Caco-2 (cell line): ENCODE measurements around the gene GPRC6A. TPM values are rescaled to one million over a fixed set of nuclear protein-coding genes. Genes with fewer than 3 reads are reported as not detected.

Experiments used
- BruUV-seq: library from RNA; stranded (reverse); fragments of 400-500 nt; replicated peaks from 2 replicates; lab custom pipeline; 2021; lab: Mats Ljungman, UMichigan
- CTCF ChIA-PET: fragments of 300-600 bp; sonication (Branson Sonifier 250); formaldehyde crosslinking; loops from one replicate; lab custom pipeline; 2022; ENCODE audit warnings: antibody characterized with exemption; lab: Charles Lee
- POLR2A ChIA-PET: fragments of 300-600 bp; sonication (Branson Sonifier 250); formaldehyde crosslinking; loops from one replicate; lab custom pipeline; 2022; ENCODE audit warnings: antibody characterized with exemption; lab: Charles Lee
- DNase-seq, 2 experiments: peaks; one replicate each; pipeline versions ENCODE4 v3.0.0 to v3.0.0-alpha.2; 2020 to 2022
- H3K27me3 ChIP-seq: replicated peaks from 2 replicates; pipeline ENCODE4 v1.6.0; 2011; ENCODE audit warnings: low read length; ENCODE audit not compliant: control insufficient read depth, insufficient read depth
- H3K36me3 ChIP-seq: 2 replicates; pipeline ENCODE4 v1.5.1; 2011; ENCODE audit warnings: low read length; ENCODE audit not compliant: control insufficient read depth, insufficient read depth
- H3K4me1 ChIP-seq: fragments of 250-450 bp; sonication (Bioruptor Pico); 2 replicates; pipeline ENCODE4 v1.5.1; 2020; ENCODE audit warnings: mild to moderate bottlenecking
- H3K4me3 ChIP-seq: 2 replicates; pipeline ENCODE4 v1.5.1; 2011; ENCODE audit warnings: low read depth, mild to moderate bottlenecking, control low read depth, low read length
- H3K9me3 ChIP-seq: fragments of 250-450 bp; sonication (Bioruptor Pico); 2 replicates; pipeline ENCODE4 v1.5.1; 2020; ENCODE audit warnings: mild to moderate bottlenecking, moderate library complexity
- H3K27ac Mint-ChIP-seq: one replicate; pipeline ENCODE4 v1.8.0; 2022; ENCODE audit warnings: mixed read lengths; ENCODE audit not compliant: unreplicated experiment
- H3K27me3 Mint-ChIP-seq: one replicate; pipeline ENCODE4 v1.8.0; 2022; ENCODE audit warnings: mixed read lengths; ENCODE audit not compliant: insufficient read depth, unreplicated experiment
- H3K36me3 Mint-ChIP-seq: one replicate; pipeline ENCODE4 v1.8.0; 2022; ENCODE audit warnings: mild to moderate bottlenecking, mixed read lengths; ENCODE audit not compliant: insufficient read depth, unreplicated experiment
- H3K4me1 Mint-ChIP-seq: one replicate; pipeline ENCODE4 v1.8.0; 2022; ENCODE audit warnings: low read depth, mixed read lengths; ENCODE audit not compliant: unreplicated experiment
- H3K4me3 Mint-ChIP-seq: one replicate; pipeline ENCODE4 v1.8.0; 2022; ENCODE audit warnings: mild to moderate bottlenecking, moderate library complexity, mixed read lengths; ENCODE audit not compliant: unreplicated experiment
- H3K9me3 Mint-ChIP-seq: one replicate; pipeline ENCODE4 v1.8.0; 2022; ENCODE audit warnings: mixed read lengths; ENCODE audit not compliant: unreplicated experiment
- intact Hi-C: fragments of 100-400 bp; cut with micrococcal nuclease; formaldehyde crosslinking; loops from one replicate; pipeline ENCODE4 v1.10.0; 2022; ENCODE audit not compliant: unreplicated experiment
- total RNA-seq: library from RNA; stranded (reverse); gene quantifications from 2 replicates; pipeline ENCODE4 v1.2.3, GENCODE V29; 2022
- TF ChIP-seq, protein P1 (sequence below), 2 experiments: fragments of 200-600 bp in 1 of 2; IDR thresholded peaks; 1 replicate in 1 of 2; 2 replicates in 1 of 2; pipeline versions ENCODE4 v1.5.1 to v1.8.0; 2011 to 2022; ENCODE audit warnings: antibody characterized with exemption in 1 of 2, control low read depth in 1 of 2, inconsistent platforms in 1 of 2, low read depth in 1 of 2, low read length in 1 of 2, mild to moderate bottlenecking in 1 of 2, moderate library complexity in 1 of 2; ENCODE audit not compliant: insufficient read depth in 1 of 2, severe bottlenecking in 1 of 2, unreplicated experiment in 1 of 2

Gene GPRC6A
- total RNA-seq, 1 experiment from 2014 or later = 0.41 TPM

- H3K9me3 ChIP-seq = no peaks in the 10 kb centered on the region
- BruUV-seq = no TSS peak
- DNase-seq = no peak
- no peaks in the 10 kb centered on the region for H3K36me3 ChIP-seq
- ChIA-PET CTCF (no interaction called here), POLR2A (no interaction called here)
- Mint-ChIP-seq H3K4me1 (no peaks in the 10 kb centered on the region), H3K36me3 (no peaks in the 10 kb centered on the region), H3K9me3 (no peaks in the 10 kb centered on the region), H3K27ac (no peak overlapping the region), H3K27me3 (no peaks in the 10 kb centered on the region), H3K4me3 (no peak overlapping the region)
- TF ChIP-seq, protein P1, sequence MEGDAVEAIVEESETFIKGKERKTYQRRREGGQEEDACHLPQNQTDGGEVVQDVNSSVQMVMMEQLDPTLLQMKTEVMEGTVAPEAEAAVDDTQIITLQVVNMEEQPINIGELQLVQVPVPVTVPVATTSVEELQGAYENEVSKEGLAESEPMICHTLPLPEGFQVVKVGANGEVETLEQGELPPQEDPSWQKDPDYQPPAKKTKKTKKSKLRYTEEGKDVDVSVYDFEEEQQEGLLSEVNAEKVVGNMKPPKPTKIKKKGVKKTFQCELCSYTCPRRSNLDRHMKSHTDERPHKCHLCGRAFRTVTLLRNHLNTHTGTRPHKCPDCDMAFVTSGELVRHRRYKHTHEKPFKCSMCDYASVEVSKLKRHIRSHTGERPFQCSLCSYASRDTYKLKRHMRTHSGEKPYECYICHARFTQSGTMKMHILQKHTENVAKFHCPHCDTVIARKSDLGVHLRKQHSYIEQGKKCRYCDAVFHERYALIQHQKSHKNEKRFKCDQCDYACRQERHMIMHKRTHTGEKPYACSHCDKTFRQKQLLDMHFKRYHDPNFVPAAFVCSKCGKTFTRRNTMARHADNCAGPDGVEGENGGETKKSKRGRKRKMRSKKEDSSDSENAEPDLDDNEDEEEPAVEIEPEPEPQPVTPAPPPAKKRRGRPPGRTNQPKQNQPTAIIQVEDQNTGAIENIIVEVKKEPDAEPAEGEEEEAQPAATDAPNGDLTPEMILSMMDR (IDR thresholded peaks at IDR 0.05; ENCODE audit: insufficient read depth in 1 of 2, low read depth in 1 of 2, low read length in 1 of 2, severe bottlenecking in 1 of 2, unreplicated experiment in 1 of 2) = no peak
- no peak overlapping the region for H3K4me3 ChIP-seq
- intact Hi-C loops = no loop called here
- no peaks in the 10 kb centered on the region for H3K27me3 ChIP-seq
- no peaks in the 10 kb centered on the region for H3K4me1 ChIP-seq
Observed at GRCh38 chr6:116762235-116762634, 66.6 kb downstream of the GPRC6A start.

- Histone ChIP-seq H3K36me3 (no peaks in the 10 kb centered on the region), H3K27me3 (no peaks in the 10 kb centered on the region), H3K4me1 (no peaks in the 10 kb centered on the region), H3K9me3 (no peaks in the 10 kb centered on the region), H3K4me3 (no peak overlapping the region)
- intact Hi-C loops = no loop called here
- TF ChIP-seq, protein P1 (IDR thresholded peaks at IDR 0.05; ENCODE audit: insufficient read depth in 1 of 2, low read depth in 1 of 2, low read length in 1 of 2, severe bottlenecking in 1 of 2, unreplicated experiment in 1 of 2) = no peak
- no peak for DNase-seq
- no TSS peak for BruUV-seq
- POLR2A ChIA-PET = no interaction called here
- Mint-ChIP-seq H3K27me3 (no peaks in the 10 kb centered on the region), H3K4me1 (no peaks in the 10 kb centered on the region), H3K27ac (no peak overlapping the region), H3K9me3 (no peaks in the 10 kb centered on the region), H3K4me3 (no peak overlapping the region), H3K36me3 (no peaks in the 10 kb centered on the region)
- CTCF ChIA-PET = no interaction called here
Observed at GRCh38 chr6:116761779-116762178, 67.1 kb downstream of the GPRC6A start.

- CTCF ChIA-PET = no interaction called here
- Histone ChIP-seq H3K4me3 (no peak overlapping the region), H3K36me3 (no peaks in the 10 kb centered on the region), H3K27me3 (no peaks in the 10 kb centered on the region), H3K9me3 (no peaks in the 10 kb centered on the region), H3K4me1 (no peaks in the 10 kb centered on the region)
- no peaks in the 10 kb centered on the region for H3K4me1 Mint-ChIP-seq
- no peaks in the 10 kb centered on the region for H3K9me3 Mint-ChIP-seq
- DNase-seq = no peak
- H3K27ac Mint-ChIP-seq = no peak overlapping the region
- POLR2A ChIA-PET = no interaction called here
- intact Hi-C loops = no loop called here
- peaks cover 6% of the 10 kb centered on the region for H3K27me3 Mint-ChIP-seq
- H3K4me3 Mint-ChIP-seq = no peak overlapping the region
- H3K36me3 Mint-ChIP-seq = no peaks in the 10 kb centered on the region
- no TSS peak for BruUV-seq
- TF ChIP-seq, protein P1 (IDR thresholded peaks at IDR 0.05; ENCODE audit: insufficient read depth in 1 of 2, low read depth in 1 of 2, low read length in 1 of 2, severe bottlenecking in 1 of 2, unreplicated experiment in 1 of 2) = no peak
Observed at GRCh38 chr6:116745176-116745575, 83.7 kb downstream of the GPRC6A start.

Other genes with a start within 250 kb of the GPRC6A start
- 0.20 and 0.23 TPM in 2 replicates for gene RSPH4A, start 212.6 kb downstream of the GPRC6A start, total RNA-seq
- 14.0 and 14.3 TPM in 2 replicates for gene ZUP1, start 160.3 kb downstream of the GPRC6A start, total RNA-seq
- 12.0 and 12.2 TPM in 2 replicates for gene KPNA5, start 147.9 kb downstream of the GPRC6A start, total RNA-seq
- not detected in 2 replicates for gene FAM162B, start 63.4 kb downstream of the GPRC6A start, total RNA-seq
- gene RFX6, start 48.2 kb upstream of the GPRC6A start, total RNA-seq = 1.3 and 1.5 TPM in 2 replicates